ENCODE measurements around the gene EGFL6.

DNA sequence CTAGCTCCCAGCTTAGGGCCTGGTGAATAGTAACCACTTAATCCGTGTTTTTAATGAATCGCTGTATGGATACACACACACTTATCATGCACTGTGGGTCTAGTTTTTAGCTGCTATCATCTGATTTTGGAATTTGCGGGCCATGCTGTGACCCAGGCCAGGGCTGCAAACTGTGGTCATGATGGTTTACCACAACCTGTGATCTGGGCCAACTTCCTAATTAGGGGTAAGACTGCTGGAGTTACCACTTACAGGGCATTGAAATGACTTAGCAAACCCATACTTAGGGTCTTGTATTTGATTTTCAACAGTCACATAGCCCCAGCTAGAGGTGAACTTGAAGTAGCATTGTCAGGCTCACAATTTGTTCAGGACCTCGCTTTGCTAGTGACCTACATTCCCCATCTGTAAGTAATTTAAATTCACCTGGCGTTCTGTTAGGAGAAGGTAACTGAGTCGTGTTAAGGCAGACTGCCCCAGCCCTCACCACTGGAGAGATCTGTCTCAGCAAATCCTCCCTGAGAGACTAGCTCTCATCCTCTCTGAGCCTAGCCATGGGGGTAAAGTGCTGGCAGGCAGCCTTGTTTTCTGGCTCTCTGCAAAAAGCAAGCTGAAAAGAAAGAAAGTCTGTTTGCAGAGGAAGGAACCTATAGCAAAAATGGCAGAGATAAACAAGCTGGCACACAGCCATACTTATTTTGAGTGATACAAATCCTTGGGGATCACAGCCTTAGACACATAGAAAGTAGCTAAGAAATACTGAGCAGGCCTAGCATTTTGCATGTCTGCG is 33.8 kb upstream of the EGFL6 start:
- TF ChIP-seq, protein P1, sequence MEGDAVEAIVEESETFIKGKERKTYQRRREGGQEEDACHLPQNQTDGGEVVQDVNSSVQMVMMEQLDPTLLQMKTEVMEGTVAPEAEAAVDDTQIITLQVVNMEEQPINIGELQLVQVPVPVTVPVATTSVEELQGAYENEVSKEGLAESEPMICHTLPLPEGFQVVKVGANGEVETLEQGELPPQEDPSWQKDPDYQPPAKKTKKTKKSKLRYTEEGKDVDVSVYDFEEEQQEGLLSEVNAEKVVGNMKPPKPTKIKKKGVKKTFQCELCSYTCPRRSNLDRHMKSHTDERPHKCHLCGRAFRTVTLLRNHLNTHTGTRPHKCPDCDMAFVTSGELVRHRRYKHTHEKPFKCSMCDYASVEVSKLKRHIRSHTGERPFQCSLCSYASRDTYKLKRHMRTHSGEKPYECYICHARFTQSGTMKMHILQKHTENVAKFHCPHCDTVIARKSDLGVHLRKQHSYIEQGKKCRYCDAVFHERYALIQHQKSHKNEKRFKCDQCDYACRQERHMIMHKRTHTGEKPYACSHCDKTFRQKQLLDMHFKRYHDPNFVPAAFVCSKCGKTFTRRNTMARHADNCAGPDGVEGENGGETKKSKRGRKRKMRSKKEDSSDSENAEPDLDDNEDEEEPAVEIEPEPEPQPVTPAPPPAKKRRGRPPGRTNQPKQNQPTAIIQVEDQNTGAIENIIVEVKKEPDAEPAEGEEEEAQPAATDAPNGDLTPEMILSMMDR (tag by site-specific recombination; IDR thresholded peaks at IDR 0.05): no peak
- TF ChIP-seq, protein P2, sequence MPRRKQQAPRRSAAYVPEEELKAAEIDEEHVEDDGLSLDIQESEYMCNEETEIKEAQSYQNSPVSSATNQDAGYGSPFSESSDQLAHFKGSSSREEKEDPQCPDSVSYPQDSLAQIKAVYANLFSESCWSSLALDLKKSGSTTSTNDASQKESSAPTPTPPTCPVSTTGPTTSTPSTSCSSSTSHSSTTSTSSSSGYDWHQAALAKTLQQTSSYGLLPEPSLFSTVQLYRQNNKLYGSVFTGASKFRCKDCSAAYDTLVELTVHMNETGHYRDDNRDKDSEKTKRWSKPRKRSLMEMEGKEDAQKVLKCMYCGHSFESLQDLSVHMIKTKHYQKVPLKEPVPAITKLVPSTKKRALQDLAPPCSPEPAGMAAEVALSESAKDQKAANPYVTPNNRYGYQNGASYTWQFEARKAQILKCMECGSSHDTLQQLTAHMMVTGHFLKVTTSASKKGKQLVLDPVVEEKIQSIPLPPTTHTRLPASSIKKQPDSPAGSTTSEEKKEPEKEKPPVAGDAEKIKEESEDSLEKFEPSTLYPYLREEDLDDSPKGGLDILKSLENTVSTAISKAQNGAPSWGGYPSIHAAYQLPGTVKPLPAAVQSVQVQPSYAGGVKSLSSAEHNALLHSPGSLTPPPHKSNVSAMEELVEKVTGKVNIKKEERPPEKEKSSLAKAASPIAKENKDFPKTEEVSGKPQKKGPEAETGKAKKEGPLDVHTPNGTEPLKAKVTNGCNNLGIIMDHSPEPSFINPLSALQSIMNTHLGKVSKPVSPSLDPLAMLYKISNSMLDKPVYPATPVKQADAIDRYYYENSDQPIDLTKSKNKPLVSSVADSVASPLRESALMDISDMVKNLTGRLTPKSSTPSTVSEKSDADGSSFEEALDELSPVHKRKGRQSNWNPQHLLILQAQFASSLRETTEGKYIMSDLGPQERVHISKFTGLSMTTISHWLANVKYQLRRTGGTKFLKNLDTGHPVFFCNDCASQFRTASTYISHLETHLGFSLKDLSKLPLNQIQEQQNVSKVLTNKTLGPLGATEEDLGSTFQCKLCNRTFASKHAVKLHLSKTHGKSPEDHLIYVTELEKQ (tag by site-specific recombination; IDR thresholded peaks at IDR 0.05; ENCODE audit: borderline replicate concordance): no peak
- TF ChIP-seq EGR2 (tag by site-specific recombination; IDR thresholded peaks at IDR 0.05; ENCODE audit: low read depth) (no peak), ZNF274 (IDR thresholded peaks at IDR 0.05; ENCODE audit: low read length) (no peak), ZNF274 (tag by site-specific recombination; IDR thresholded peaks at IDR 0.05; ENCODE audit: borderline replicate concordance) (no peak), YY1 (tag by site-specific recombination; IDR thresholded peaks at IDR 0.05) (no peak), ZBTB1 (tag by site-specific recombination; IDR thresholded peaks at IDR 0.05) (no peak), PRDM1 (tag by site-specific recombination; IDR thresholded peaks at IDR 0.05) (no peak), MEIS1 (CRISPR knock-in tag; IDR thresholded peaks at IDR 0.05; ENCODE audit: borderline replicate concordance) (no peak), ZNF549 (tag by site-specific recombination; IDR thresholded peaks at IDR 0.05) (no peak)
- TF ChIP-seq, protein P3, sequence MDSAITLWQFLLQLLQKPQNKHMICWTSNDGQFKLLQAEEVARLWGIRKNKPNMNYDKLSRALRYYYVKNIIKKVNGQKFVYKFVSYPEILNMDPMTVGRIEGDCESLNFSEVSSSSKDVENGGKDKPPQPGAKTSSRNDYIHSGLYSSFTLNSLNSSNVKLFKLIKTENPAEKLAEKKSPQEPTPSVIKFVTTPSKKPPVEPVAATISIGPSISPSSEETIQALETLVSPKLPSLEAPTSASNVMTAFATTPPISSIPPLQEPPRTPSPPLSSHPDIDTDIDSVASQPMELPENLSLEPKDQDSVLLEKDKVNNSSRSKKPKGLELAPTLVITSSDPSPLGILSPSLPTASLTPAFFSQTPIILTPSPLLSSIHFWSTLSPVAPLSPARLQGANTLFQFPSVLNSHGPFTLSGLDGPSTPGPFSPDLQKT (IDR thresholded peaks at IDR 0.05; ENCODE audit: borderline replicate concordance, low read depth, low read length): no peak
